Measurements from ENCODE around the gene AGER. TPM values are rescaled to one million over a fixed set of nuclear protein-coding genes. Genes with fewer than 3 reads are reported as not detected.
A peak's percentile ranks its signal among the peaks of the same experiment; 100 is the strongest.

Gene AGER
- total RNA-seq, 4 donors from 2014 or later, result 4.0 to 12.7 (median 5.8) TPM

DNA sequence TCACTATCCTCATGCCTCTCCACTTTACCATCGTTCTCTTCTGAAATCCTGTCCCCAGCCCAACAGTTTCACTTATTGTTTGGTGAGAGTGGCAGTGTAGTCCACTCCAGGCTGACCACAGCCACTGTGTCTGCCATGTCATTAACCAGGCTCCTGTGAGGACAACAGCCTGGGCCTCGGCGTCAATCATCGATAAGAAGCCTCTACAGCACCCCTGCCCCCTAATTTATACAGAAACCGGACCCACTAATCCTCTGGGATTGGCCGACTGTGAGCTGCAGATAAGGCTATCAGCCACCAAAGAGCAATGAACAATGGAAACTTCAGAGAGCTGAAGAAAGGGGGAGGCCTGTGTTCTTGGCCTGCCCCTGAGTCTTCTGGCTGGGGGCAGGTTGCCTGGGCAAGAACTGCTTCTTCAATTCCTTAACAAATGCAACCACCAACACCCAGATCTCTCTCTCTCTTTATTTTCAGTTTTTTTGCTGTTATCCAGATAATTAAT is 16.2 kb downstream of the AGER start:
- H3K36me3 ChIP-seq, result peaks cover 0 to 84% (median 3%) of the 10 kb centered on the region in 3 donors
- peak overlapping the region; percentile 59 to 88 (median 68) for H3K27ac ChIP-seq
- WGBS, 2 donors, result 45 to 57% methylated on average over 6 of the region's 6 CpGs

DNA sequence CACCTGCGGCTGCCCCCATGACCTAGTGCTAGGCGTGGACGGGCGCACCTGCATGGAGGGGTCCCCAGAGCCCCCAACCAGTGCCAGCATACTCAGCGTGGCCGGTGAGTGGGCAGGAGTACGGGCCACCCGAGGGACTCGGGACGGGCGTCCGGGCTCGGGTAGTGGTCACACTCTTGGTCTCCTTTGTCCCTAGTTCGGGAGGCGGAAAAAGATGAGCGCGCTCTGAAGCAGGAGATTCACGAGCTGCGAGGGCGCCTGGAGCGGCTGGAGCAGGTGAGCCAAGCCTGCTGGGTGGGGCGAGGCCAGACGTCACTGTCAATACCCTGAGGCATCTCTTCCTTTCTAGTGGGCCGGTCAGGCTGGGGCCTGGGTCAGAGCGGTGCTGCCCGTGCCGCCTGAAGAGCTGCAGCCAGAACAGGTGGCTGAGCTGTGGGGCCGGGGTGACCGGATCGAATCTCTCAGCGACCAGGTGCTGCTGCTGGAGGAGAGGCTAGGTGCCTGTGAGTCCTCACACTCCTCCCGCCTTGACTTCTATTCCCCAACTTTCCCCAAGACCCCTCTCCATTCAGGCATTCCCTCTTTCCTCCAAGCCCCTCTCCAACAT is 16.8 kb downstream of the AGER start:
- WGBS, 2 donors, result 54 to 64% methylated on average over 32 of the region's 32 CpGs
- peaks cover 0 to 89% (median 3%) of the 10 kb centered on the region in 3 donors for H3K36me3 ChIP-seq
- TF ChIP-seq, protein P1, sequence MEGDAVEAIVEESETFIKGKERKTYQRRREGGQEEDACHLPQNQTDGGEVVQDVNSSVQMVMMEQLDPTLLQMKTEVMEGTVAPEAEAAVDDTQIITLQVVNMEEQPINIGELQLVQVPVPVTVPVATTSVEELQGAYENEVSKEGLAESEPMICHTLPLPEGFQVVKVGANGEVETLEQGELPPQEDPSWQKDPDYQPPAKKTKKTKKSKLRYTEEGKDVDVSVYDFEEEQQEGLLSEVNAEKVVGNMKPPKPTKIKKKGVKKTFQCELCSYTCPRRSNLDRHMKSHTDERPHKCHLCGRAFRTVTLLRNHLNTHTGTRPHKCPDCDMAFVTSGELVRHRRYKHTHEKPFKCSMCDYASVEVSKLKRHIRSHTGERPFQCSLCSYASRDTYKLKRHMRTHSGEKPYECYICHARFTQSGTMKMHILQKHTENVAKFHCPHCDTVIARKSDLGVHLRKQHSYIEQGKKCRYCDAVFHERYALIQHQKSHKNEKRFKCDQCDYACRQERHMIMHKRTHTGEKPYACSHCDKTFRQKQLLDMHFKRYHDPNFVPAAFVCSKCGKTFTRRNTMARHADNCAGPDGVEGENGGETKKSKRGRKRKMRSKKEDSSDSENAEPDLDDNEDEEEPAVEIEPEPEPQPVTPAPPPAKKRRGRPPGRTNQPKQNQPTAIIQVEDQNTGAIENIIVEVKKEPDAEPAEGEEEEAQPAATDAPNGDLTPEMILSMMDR (IDR thresholded peaks at IDR 0.05), result no peak
- TF ChIP-seq POLR2A (IDR thresholded peaks at IDR 0.05), result no peak
- no peak for TF ChIP-seq EP300 (IDR thresholded peaks at IDR 0.05)

More for the DNA sequence above, 16.2 kb downstream of the AGER start:
- Histone ChIP-seq H3K27me3 (no peaks in the 10 kb centered on the region), H3K4me1 (peaks cover 3 to 73% (median 18%) of the 10 kb centered on the region in 4 donors), H3K4me3 (no peak overlapping the region), H3K9me3 (no peaks in the 10 kb centered on the region)
- no peak for DNase-seq (ENCODE audit: low spot score in 2 of 2)
- TF ChIP-seq, protein P1 (IDR thresholded peaks at IDR 0.05), result no peak
- TF ChIP-seq POLR2A (IDR thresholded peaks at IDR 0.05) (no peak), EP300 (IDR thresholded peaks at IDR 0.05) (no peak)

DNA sequence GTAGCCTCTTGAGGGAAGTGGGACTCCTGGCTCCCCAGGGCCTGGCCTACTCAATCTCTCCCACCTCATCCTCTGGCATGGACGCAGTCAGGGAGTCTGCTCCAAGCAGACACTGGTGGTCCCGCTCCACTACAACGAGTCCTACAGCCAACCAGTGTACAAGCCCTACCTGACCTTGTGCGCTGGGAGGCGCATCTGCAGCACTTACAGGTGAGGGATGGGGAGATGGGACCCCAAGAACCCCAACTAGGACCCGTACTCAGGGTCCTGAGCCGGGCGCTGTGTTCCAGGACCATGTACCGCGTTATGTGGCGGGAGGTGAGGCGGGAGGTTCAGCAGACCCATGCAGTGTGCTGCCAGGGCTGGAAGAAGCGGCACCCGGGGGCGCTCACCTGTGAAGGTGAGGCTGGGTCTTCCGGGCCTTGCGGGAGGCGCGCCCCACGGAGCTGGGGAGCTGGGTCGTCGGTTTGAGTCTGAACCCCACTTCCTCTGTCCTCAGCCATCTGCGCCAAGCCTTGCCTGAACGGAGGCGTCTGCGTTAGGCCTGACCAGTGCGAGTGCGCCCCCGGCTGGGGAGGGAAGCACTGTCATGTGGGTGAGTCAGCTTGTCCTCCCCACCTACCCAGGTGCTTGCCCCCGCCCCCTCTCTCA is 17.5 kb downstream of the AGER start:
- peaks cover 0 to 96% (median 3%) of the 10 kb centered on the region in 3 donors for H3K36me3 ChIP-seq
- 62 to 69% methylated on average over 16 to 29 of the region's 30 CpGs for WGBS, 2 donors
- H3K9me3 ChIP-seq, result no peaks in the 10 kb centered on the region
- no peak for DNase-seq (ENCODE audit: low spot score in 2 of 2)
- H3K4me3 ChIP-seq, result peak overlapping the region in 2 of 4 donors; percentile 15 to 27
- H3K27ac ChIP-seq, result peak overlapping the region; percentile 59 to 88 (median 68)
- peaks cover 3 to 76% (median 19%) of the 10 kb centered on the region in 4 donors for H3K4me1 ChIP-seq
- no peaks in the 10 kb centered on the region for H3K27me3 ChIP-seq
- no peak for TF ChIP-seq EP300 (IDR thresholded peaks at IDR 0.05)

More for the DNA sequence above, 16.8 kb downstream of the AGER start:
- Histone ChIP-seq H3K4me3 (no peak overlapping the region), H3K27ac (peak overlapping the region; percentile 59 to 88 (median 68)), H3K27me3 (no peaks in the 10 kb centered on the region), H3K4me1 (peaks cover 3 to 75% (median 19%) of the 10 kb centered on the region in 4 donors), H3K9me3 (no peaks in the 10 kb centered on the region)
- no peak for DNase-seq (ENCODE audit: low spot score in 2 of 2)

DNA sequence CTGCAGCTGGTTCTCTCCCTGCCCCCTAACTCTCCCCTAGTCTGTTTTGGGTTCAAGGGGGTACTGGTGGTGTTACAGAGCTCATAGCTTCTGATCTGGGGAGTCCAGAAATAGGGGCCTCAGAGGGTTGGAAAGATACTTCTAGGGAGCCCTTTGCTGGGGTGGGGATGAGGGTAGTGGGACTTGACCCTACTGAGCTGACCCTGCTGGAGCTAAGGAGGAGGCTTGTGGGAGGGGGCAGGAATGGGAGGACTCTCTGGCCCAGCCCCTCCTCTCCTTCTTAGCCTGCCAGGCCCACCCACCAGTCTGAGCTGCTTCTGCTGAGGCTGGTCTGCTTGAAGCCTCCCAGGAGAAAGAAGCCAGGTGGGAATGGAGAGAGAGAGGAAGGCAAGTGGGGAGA is 19.8 kb downstream of the AGER start, which contains the start of gene EGFL8:
Gene EGFL8, plus strand, starts transcription at position 301 of the 400 bp plus-strand sequence. CDS start 1,571 bp downstream, outside the sequence.
- peaks cover 0 to 94% (median 3%) of the 10 kb centered on the region in 3 donors for H3K36me3 ChIP-seq
- TF ChIP-seq POLR2A (IDR thresholded peaks at IDR 0.05), result no peak
- TF ChIP-seq, protein P1 (IDR thresholded peaks at IDR 0.05), result no peak
- TF ChIP-seq EP300 (IDR thresholded peaks at IDR 0.05), result no peak
- peak within 1 kb of the TSS in 1 of 4 donors; percentile 36 for H3K4me3 ChIP-seq
- H3K9me3 ChIP-seq, result no peaks in the 10 kb centered on the region
- peak within 1 kb of the TSS; percentile 61 to 88 (median 70) for H3K27ac ChIP-seq
- peaks cover 0 to 60% (median 18%) of the 10 kb centered on the region in 4 donors for H3K4me1 ChIP-seq
- no peak for DNase-seq (ENCODE audit: low spot score in 2 of 2)
- H3K27me3 ChIP-seq, result no peaks in the 10 kb centered on the region

DNA sequence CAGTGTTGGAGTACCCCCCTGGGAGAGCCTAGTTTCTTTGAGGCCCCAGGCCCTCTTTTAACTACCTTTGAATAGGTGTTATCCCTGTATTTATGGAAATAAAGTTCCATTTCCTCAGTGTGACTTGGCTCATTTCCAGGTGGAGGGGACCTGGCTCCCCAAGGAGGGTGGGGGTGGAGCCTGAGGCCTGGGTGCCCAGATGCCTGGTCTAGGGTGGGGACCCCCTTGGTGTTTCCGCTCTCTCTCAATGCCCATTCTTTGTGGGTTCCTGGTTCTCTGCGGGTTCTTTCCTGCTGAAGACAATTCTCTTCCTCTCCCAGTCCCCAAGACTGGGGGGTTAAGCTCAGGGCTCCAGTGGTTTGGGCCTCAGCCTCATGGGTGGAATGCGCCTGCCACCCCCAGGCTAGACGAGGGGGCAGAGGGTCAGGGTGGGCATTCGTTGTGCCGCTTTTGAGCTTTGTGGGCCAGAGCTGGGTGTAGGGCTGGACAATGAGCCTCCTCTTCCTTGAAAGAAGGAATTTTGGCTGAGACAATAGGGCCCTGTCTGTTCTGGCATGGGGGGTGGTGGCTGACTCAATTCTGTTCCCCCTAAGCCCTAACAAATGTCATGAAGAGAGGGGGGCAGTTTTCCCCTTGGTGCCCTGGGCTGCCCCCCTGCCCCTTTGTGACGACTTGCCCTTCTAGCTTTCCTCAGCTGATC is 20.3 kb downstream of the AGER start:
- Histone ChIP-seq H3K9me3 (no peaks in the 10 kb centered on the region), H3K36me3 (peaks cover 0 to 92% (median 3%) of the 10 kb centered on the region in 3 donors), H3K4me3 (peak overlapping the region in 1 of 4 donors; percentile 36), H3K27ac (peak overlapping the region; percentile 61 to 88 (median 70)), H3K27me3 (no peaks in the 10 kb centered on the region), H3K4me1 (peaks cover 0 to 54% (median 15%) of the 10 kb centered on the region in 4 donors)
- TF ChIP-seq, protein P1 (IDR thresholded peaks at IDR 0.05), result peak in 1 of 5 experiments; percentile 26
- peak in 1 of 2 donors; percentile 37 for TF ChIP-seq POLR2A (IDR thresholded peaks at IDR 0.05)
- peak; percentile 47 to 87 for TF ChIP-seq EP300 (IDR thresholded peaks at IDR 0.05)
- DNase-seq (ENCODE audit: low spot score in 2 of 2), result no peak
- WGBS, 2 donors, result 34 to 52% methylated on average over 7 of the region's 7 CpGs
